Fibroblast of lung (primary cell): ENCODE measurements around the gene F3. TPM values are rescaled to one million over a fixed set of nuclear protein-coding genes. Genes with fewer than 3 reads are reported as not detected.

Experiments
- DNase-seq, 2 donors: peaks; one replicate each; pipeline versions ENCODE4 v3.0.0 to v3.0.0-alpha.2; 2010; ENCODE audit warnings: low read depth in 2 of 2
- H2AFZ ChIP-seq: 2 replicates; pipeline ENCODE4 v1.5.1; 2012; ENCODE audit warnings: low read length, control low read depth, inconsistent platforms
- H3K27ac ChIP-seq: 2 replicates; pipeline ENCODE4 v1.5.1; 2011; ENCODE audit warnings: low read length, control low read depth; ENCODE audit not compliant: insufficient read depth
- H3K27me3 ChIP-seq: 2 replicates; pipeline ENCODE4 v1.5.1; 2011; ENCODE audit warnings: mild to moderate bottlenecking, low read length; ENCODE audit not compliant: control insufficient read depth, insufficient read depth
- H3K36me3 ChIP-seq: 2 replicates; pipeline ENCODE4 v1.5.1; 2011; ENCODE audit warnings: low read length; ENCODE audit not compliant: control insufficient read depth, insufficient read depth
- H3K4me1 ChIP-seq: 2 replicates; pipeline ENCODE4 v1.5.1; 2011; ENCODE audit warnings: low read length; ENCODE audit not compliant: control insufficient read depth, insufficient read depth; ENCODE audit errors: extremely low read depth
- H3K4me2 ChIP-seq: 2 replicates; pipeline ENCODE4 v1.5.1; 2011; ENCODE audit warnings: low read length, control low read depth; ENCODE audit not compliant: insufficient read depth; ENCODE audit errors: extremely low read depth
- H3K4me3 ChIP-seq, 4 experiments: fragments of 200-600 bp in 1 of 4; sonication (generic) in 1 of 4; replicated peaks in 1 of 4; 2 replicates each; pipeline ENCODE4 v1.5.1; 2011 to 2016; ENCODE audit warnings: low read length in 4 of 4, low read depth in 3 of 4, mild to moderate bottlenecking in 3 of 4, control low read depth in 2 of 4, inconsistent platforms in 1 of 4, mixed read lengths in 1 of 4; ENCODE audit not compliant: insufficient read depth in 1 of 4; ENCODE audit errors: control extremely low read depth in 1 of 4
- H3K79me2 ChIP-seq: 2 replicates; pipeline ENCODE4 v1.5.1; 2012; ENCODE audit warnings: mild to moderate bottlenecking, low read length, inconsistent platforms; ENCODE audit not compliant: control insufficient read depth, insufficient read depth
- H3K9ac ChIP-seq: 2 replicates; pipeline ENCODE4 v1.5.1; 2011; ENCODE audit warnings: mild to moderate bottlenecking, low read length, control low read depth; ENCODE audit not compliant: insufficient read depth
- H3K9me3 ChIP-seq: 2 replicates; pipeline ENCODE4 v1.5.1; 2012; ENCODE audit warnings: low read depth, low read length; ENCODE audit not compliant: control insufficient read depth, insufficient read depth
- H4K20me1 ChIP-seq: 2 replicates; pipeline ENCODE4 v1.5.1; 2011; ENCODE audit warnings: low read length; ENCODE audit not compliant: control insufficient read depth, insufficient read depth; ENCODE audit errors: extremely low read depth
- EZH2 ChIP-seq: IDR thresholded peaks from 2 replicates; pipeline ENCODE4 v1.5.1; 2012; ENCODE audit warnings: low read length, control low read depth, mild to moderate bottlenecking; ENCODE audit errors: missing control alignments
- polyA plus RNA-seq, 2 donors: library from polyadenylated mRNA; depleted of rRNA in 1 of 2; stranded (reverse) in 1 of 2; unstranded in 1 of 2; fragments of >200 nt; gene quantifications; 2 replicates each; pipeline ENCODE4 v1.2.1, GENCODE V29; 2011 to 2012; ENCODE audit warnings: missing spikeins in 1 of 2
- total RNA-seq: library from RNA; depleted of rRNA; stranded (reverse); fragments of >200 nt; gene quantifications from 2 replicates; pipeline ENCODE4 v1.2.1, GENCODE V29; 2014
- TF ChIP-seq, protein P1 (sequence below), 2 donors: IDR thresholded peaks in 1 of 2; conservative IDR thresholded peaks in 1 of 2; 1 replicate in 1 of 2; 2 replicates in 1 of 2; pipeline ENCODE4 v1.5.1; 2011 to 2012; ENCODE audit warnings: low read length in 2 of 2, control low read depth in 1 of 2, inconsistent platforms in 1 of 2, low read depth in 1 of 2, mild to moderate bottlenecking in 1 of 2

F3 gene
- total and polyA plus RNA-seq, 2 donors (not counting 1 experiment from before 2014, with no cell fraction given), result 234 to 400 TPM

DNA sequence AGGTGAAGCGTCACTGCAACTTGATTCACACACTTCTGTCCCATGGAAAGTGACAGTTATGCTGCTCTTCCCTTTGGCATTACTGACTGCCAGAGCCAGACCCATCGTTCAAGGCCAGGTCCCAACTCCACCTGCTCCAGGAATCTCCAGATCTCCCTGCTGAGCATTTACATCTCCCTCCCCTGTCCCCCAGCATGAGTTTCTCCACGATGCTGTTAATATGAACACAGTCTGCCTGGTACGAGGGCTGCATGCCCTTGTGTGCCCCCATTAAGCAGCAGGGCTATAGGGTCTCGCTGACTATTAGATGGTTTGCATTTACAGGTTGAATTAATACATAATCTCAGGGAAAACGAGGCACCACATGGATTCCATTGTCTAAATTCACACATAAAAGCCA, 4.3 kb downstream of the F3 start:
- peak overlapping the region; percentile 29 for H3K27ac ChIP-seq

DNA sequence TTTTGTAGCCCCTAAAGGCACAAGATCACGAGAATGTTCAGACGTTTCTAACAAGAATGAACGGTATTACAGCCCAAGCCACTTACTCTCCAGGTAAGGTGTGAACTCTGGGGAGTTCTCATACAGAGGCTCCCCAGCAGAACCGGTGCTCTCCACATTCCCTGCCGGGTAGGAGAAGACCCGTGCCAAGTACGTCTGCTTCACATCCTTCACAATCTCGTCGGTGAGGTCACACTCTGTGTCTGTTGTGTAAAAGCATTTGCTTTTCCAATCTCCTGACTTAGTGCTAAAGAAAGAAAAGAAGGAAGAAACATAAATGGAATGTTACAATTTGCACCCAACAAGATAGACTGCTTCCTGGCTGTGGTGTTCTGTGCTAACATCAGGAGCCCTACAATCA, 5.7 kb downstream of the F3 start:
- H3K27me3 ChIP-seq, result no peaks in the 10 kb centered on the region
- peaks cover 3% of the 10 kb centered on the region for H3K4me1 ChIP-seq
- no peak overlapping the region for H2AFZ ChIP-seq
- no peaks in the 10 kb centered on the region for H3K9me3 ChIP-seq
- H3K27ac ChIP-seq, result no peak overlapping the region
- no peaks in the 10 kb centered on the region for H4K20me1 ChIP-seq
- H3K9ac ChIP-seq, result no peak overlapping the region
- H3K36me3 ChIP-seq, result peaks cover 24% of the 10 kb centered on the region
- H3K4me2 ChIP-seq, result peak overlapping the region; percentile 46
- peak in 1 of 2 donors; percentile 54 for DNase-seq
- no peak overlapping the region for H3K4me3 ChIP-seq
- peaks cover 65% of the 10 kb centered on the region for H3K79me2 ChIP-seq
- TF ChIP-seq, protein P1, sequence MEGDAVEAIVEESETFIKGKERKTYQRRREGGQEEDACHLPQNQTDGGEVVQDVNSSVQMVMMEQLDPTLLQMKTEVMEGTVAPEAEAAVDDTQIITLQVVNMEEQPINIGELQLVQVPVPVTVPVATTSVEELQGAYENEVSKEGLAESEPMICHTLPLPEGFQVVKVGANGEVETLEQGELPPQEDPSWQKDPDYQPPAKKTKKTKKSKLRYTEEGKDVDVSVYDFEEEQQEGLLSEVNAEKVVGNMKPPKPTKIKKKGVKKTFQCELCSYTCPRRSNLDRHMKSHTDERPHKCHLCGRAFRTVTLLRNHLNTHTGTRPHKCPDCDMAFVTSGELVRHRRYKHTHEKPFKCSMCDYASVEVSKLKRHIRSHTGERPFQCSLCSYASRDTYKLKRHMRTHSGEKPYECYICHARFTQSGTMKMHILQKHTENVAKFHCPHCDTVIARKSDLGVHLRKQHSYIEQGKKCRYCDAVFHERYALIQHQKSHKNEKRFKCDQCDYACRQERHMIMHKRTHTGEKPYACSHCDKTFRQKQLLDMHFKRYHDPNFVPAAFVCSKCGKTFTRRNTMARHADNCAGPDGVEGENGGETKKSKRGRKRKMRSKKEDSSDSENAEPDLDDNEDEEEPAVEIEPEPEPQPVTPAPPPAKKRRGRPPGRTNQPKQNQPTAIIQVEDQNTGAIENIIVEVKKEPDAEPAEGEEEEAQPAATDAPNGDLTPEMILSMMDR (conservative IDR thresholded peaks at IDR 0.05 in 1 of 2, IDR thresholded peaks at IDR 0.05 in 1 of 2; ENCODE audit: low read depth in 1 of 2, low read length in 2 of 2), result no peak
- no peak for TF ChIP-seq EZH2

More for the DNA sequence above, 4.3 kb downstream of the F3 start:
- H2AFZ ChIP-seq, result no peak overlapping the region
- no peak overlapping the region for H3K9ac ChIP-seq
- H3K9me3 ChIP-seq, result no peaks in the 10 kb centered on the region
- no peak for DNase-seq
- H3K27me3 ChIP-seq, result no peaks in the 10 kb centered on the region
- peak overlapping the region in 3 of 4 experiments; percentile 27 to 87 (median 81) for H3K4me3 ChIP-seq
- no peaks in the 10 kb centered on the region for H4K20me1 ChIP-seq
- TF ChIP-seq EZH2, result no peak
- TF ChIP-seq, protein P1 (conservative IDR thresholded peaks at IDR 0.05 in 1 of 2, IDR thresholded peaks at IDR 0.05 in 1 of 2; ENCODE audit: low read depth in 1 of 2, low read length in 2 of 2), result no peak
- peaks cover 75% of the 10 kb centered on the region for H3K79me2 ChIP-seq
- H3K4me1 ChIP-seq, result peaks cover 3% of the 10 kb centered on the region
- H3K36me3 ChIP-seq, result peaks cover 16% of the 10 kb centered on the region
- peak overlapping the region; percentile 92 for H3K4me2 ChIP-seq

DNA sequence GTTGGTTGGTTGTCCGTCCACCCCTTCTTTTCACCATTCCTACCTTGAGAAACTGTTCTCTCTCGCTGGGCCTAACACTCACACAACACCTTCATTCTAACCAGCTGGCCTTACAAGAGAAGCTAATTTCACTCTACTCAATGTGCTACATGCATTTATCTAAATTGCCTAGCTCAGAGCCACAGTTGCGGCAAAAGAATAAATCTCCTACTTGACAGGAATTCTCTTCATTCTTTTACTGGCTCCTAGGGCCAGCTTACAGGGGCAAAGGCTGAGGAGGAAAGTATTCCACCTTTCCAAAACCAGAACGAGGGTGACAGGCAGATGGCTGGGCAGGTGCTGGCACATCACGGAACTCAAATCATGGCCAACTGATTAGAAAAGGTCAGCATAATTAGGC, 6.5 kb downstream of the F3 start:
- Histone ChIP-seq H3K9me3 (no peaks in the 10 kb centered on the region), H3K4me3 (no peak overlapping the region), H3K4me1 (peaks cover 3% of the 10 kb centered on the region), H3K27ac (no peak overlapping the region), H3K9ac (no peak overlapping the region), H3K4me2 (no peak overlapping the region), H4K20me1 (no peaks in the 10 kb centered on the region), H2AFZ (no peak overlapping the region), H3K36me3 (peaks cover 26% of the 10 kb centered on the region), H3K27me3 (no peaks in the 10 kb centered on the region), H3K79me2 (peaks cover 57% of the 10 kb centered on the region)
- TF ChIP-seq, protein P1 (conservative IDR thresholded peaks at IDR 0.05 in 1 of 2, IDR thresholded peaks at IDR 0.05 in 1 of 2; ENCODE audit: low read depth in 1 of 2, low read length in 2 of 2), result no peak
- TF ChIP-seq EZH2, result no peak
- no peak for DNase-seq
